GM13976 (cell line): Measurements from ENCODE around the gene VAV1.
"Not testable (repeated sequence)": the region's sequence is repeated elsewhere in the genome, so short reads cannot be mapped to it uniquely, and the experiment has no call there.

Experiments used
- DNase-seq: peaks from one replicate; pipeline ENCODE4 v3.0.0; 2012; ENCODE audit warnings: low spot score
- in situ Hi-C: fragments of 300-500 bp; cut with MboI; formaldehyde crosslinking; loops from one replicate; pipeline ENCODE4 v1.12.0; 2022; ENCODE audit warnings: low sequenced_read_pairs, mixed read lengths, inconsistent platforms; ENCODE audit not compliant: unreplicated experiment
- TF ChIP-seq, protein P1 (sequence below): IDR thresholded peaks from 2 replicates; pipeline ENCODE4 v1.5.1; 2012; ENCODE audit warnings: borderline replicate concordance, mild to moderate bottlenecking; ENCODE audit not compliant: insufficient read depth; ENCODE audit errors: extremely low read depth, missing control alignments, control extremely low read depth

Gene VAV1

DNA sequence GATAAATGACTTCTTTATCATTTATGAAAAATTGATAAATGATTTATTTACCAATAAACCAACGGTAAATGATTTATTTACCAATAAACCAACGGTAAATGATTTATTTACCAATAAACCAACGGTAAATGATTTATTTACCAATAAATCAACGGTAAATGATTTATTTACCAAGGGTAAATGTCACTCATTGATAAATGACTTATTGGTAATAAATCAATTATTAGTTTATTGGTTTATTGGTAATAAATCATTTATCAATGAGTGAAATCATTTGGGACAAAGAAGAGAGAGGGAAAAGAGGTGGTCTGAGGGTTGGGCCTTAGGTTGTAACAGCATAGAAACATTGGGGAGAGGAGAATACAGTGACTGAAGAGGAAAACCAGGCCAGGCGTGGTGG lies 21.5 kb downstream of the VAV1 start:
- in situ Hi-C loops: no loop called here
- TF ChIP-seq, protein P1, sequence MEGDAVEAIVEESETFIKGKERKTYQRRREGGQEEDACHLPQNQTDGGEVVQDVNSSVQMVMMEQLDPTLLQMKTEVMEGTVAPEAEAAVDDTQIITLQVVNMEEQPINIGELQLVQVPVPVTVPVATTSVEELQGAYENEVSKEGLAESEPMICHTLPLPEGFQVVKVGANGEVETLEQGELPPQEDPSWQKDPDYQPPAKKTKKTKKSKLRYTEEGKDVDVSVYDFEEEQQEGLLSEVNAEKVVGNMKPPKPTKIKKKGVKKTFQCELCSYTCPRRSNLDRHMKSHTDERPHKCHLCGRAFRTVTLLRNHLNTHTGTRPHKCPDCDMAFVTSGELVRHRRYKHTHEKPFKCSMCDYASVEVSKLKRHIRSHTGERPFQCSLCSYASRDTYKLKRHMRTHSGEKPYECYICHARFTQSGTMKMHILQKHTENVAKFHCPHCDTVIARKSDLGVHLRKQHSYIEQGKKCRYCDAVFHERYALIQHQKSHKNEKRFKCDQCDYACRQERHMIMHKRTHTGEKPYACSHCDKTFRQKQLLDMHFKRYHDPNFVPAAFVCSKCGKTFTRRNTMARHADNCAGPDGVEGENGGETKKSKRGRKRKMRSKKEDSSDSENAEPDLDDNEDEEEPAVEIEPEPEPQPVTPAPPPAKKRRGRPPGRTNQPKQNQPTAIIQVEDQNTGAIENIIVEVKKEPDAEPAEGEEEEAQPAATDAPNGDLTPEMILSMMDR: no peak

DNA sequence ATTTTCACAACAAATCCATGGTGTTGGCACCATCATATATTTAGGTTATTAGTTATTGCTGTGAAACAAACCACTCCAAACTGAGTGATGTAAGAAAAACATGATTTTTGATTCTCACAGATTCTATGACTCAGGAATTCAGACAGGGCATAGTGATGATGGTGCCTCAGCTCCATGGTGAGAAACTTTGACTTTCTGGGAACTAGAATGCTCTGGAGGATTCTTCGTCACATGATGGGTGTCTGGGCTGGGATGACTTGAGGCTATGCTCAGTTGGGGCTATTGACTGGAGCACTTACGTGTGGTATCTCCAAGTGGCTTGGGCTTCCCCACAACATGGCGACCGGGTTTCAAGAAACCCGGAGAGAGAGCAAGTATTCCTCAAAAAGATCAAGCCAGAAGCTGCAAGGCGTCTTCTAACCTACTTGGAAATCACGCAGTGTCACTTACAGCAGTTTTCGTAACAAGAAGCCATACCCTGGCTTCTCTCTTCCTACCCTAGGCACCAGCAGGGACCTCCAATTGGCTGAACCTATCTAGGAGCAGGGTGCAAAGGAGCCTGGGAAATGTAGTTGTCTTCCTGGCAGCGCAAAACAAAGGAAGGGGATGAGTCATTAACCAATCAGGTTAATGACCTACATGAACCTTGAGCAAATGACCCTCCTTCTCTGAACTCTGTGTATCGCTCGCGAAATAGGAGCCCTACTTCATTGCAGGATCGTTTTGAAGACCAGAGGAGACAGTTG lies 22.4 kb downstream of the VAV1 start:
- DNase-seq: no peak
- TF ChIP-seq, protein P1: no peak
- in situ Hi-C loops: no loop called here

More for the DNA sequence above, 21.5 kb downstream of the VAV1 start:
- DNase-seq: no peak

DNA sequence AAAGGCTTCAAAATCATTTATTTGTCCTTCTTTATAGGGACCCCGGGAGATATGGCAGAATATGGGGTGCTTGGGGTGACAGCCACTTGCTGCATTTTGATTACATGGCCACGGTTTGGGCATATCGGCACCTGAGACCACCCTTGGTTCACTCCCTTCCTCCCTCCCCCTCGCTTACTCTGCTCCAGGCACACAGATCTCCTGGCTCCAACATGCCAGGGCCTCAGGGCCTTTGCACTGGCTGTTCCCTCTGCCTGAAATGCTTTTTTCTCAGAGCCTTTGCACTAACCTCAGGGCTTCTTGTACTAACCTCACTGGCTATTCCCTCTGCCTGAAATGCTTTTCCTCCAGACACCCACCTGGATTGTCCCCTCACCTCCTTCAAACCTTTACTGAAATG lies 23.8 kb downstream of the VAV1 start:
- TF ChIP-seq, protein P1: no peak
- no peak for DNase-seq
- in situ Hi-C loops: no loop called here

GRCh38 chr19:6797646-6798045 lies 25.1 kb downstream of the VAV1 start:
- DNase-seq: no peak
- in situ Hi-C loops: no loop called here
- TF ChIP-seq, protein P1: no peak

GRCh38 chr19:6800160-6800790 lies 27.8 kb downstream of the VAV1 start:
- DNase-seq, in situ Hi-C loops: not testable (repeated sequence)

DNA sequence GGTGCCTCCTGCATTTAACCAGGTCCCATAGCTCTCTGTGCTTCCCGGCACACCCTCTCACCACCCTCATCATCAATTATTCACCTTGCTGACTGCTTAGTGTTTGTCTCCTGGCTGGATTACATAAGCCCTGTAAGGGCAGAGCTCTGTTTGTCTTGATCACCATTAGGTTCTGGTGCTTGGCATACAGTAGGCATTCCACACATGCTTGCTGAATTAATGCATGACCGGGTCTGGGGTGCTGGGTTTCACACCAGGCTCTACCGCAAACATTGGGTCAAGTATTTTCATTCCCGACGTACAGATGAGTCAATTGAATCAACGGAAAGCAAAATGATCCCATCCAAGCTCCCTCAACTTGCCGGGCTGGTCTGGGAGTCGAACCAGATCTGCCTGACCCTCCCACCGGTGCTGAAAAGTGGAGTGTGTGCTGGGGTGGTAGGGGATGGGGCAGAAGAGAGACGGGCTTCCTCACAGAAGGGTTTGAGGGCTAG lies 28.5 kb downstream of the VAV1 start:
- DNase-seq: no peak
- in situ Hi-C loops: no loop called here
- TF ChIP-seq, protein P1: no peak

DNA sequence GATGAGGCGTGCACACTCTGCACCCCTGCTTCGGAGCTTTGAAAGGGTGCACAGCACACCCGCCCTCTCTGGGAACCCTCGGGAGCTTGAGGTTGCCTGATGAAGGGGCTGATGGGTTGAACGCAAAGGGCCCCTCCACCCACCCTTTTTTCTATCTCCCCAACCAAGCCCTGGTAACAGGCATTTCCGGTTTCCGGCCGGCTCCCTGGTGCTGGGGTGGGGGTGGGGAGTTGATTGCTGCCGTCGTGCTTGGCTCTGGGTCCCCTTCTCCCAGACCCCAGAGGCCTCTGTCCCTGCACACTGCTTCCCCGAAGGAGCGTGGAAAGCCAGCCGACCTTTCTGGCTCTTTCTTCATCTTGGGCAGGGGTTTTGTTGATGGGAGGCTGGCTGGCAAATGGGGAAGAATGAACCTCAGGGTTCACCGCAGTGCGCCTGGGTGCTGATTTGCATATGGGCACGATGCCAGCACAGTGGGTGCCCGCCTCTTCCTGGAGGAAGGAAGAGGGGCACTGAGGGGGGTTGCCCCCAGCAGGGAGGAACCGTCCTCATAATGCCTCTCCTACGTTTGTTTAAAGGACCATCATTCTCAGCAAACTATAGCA lies 29.1 kb downstream of the VAV1 start:
- DNase-seq: peak; percentile 82
- TF ChIP-seq, protein P1: no peak
- in situ Hi-C loops: no loop called here
